CD4-positive, alpha-beta T cell treated with Interleukin-21 for 1 hour (primary cell): ENCODE measurements around the gene MOB1A.
"Not testable (repeated sequence)": the region's sequence is repeated elsewhere in the genome, so short reads cannot be mapped to it uniquely, and the experiment has no call there.

Source experiments
- DNase-seq: peaks from one replicate; pipeline ENCODE4 v3.0.0-alpha.2; 2020

The MOB1A gene

GRCh38 chr2:74178211-74179062 lies at the start of gene MOB1A:
TSS of gene MOB1A (minus strand) at chr2:74178879. CDS start at chr2:74178674, 205 bp downstream.
- peak; percentile 98 for DNase-seq

DNA sequence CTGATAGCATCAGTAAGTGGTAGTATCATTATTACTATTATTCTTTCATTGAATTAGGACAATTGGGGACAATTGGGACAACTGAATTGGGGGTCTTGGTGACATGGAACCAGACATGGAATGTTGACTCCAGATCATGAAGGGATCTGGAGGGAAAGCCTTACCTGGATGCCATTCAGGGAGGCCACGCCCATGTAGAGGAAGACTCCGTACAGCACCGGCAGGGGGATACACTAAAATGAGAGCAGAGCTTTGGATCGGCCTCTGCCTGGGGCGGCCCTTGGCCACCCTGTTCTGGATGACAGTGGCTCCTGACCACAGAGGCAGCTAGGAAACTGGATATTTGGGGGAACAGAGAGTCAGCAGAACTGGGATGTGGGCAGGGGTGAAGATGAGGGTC lies 49.0 kb upstream of the MOB1A start:
- no peak for DNase-seq

DNA sequence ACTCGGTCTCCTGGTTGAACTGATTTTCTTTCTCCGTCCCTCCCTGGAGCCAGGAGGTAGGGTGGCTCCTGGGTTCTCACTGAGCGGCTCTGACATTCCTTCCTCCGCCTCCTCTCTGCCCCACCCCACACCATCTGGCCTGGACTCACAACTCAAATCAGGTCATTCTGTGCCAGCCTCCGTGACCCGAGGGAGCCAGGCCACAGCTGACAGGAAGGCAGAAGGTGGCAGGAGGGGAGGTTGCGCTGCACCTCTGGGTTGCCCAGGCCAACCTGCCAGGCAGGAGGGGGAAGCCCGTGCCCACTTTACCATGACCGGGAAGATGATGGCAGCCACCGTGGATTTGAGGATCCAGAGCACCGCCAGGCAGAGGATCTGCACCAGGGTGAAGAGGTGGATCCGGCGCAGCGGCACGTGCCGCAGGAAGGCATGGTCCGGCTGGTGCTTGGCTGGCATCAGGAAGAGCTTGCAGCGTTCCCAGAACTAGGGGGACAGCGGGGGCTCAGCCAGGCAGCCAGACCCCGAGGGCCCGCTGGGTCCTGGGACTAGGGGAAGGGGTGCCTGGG lies 48.1 kb upstream of the MOB1A start:
- no peak for DNase-seq

DNA sequence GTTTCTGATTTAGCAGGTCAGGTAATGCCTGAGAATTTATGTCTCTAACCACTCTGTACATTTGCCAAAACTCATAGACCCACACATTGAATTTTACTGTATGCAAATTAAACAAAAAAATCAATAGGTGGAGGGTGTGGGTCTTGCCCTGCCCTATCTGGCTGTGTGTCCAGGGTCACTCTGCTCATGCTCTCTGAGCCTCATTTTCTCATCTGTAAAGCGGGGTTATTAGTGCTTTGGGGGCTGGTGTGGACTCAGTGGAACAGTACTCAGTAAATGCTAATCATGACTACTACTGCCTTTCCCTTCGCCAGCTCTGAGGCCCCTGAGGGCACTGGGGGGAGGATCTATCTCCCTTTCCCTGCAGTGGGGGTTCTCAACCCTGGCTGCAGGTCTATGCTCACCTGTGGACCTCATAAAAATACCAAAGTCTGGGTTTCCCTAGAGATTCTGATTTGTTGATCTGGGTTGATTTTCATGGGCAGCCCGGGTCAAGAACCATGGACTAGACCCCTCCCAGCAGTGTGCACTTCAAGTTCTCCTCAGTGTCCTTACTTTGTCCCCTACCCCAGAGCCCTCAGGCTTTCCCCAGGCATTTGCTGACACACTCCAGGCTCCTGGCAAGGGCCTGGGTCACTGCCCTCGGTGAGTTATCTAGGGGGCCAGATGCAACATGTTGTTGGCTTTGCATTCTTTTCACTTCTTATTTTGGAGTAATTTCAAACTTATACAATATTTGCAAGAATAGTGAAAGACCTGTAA lies 47.2 kb upstream of the MOB1A start:
- DNase-seq: no peak

DNA sequence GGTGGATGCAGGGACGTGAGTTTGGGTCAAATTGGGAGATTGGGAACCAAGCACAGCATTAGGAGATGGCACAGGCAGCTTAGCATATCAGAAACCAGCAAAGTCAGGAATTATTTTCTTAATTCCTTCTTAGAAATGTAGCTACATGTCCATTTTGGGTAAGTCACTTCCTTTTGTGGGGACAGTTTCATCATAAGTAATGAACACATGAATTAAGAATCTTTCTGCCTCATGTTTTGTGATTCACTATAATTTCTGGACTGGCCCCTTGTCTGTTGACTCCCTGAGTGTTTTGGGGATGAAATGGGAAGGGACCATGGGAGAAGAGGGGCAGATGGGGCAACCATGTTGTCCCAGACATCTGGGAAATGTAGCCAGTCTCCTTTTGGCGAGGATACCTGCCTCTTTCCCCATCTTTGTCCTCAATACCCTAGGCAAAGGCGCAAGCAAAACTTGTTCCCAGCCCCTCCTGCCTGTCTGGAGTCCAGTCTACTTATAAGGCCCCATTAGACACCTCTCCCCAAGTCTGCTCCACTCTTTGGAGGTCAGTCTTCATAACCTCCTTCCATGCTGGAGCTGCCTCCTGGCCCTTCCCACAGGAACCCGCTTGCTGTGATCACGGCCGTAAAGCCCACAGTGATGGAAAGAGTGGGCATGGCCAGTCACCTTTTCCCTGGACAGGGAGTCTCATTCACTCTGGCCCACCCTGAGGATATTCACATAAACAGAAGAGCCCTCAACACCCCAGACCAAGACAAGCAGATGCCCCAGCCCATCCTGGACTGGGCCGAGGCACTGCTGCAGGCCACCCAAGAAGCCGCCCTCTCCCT lies 45.5 kb upstream of the MOB1A start:
- no peak for DNase-seq

- DNase-seq: no peak
Measured at GRCh38 chr2:74222300-74222650, 43.6 kb upstream of the MOB1A start.

GRCh38 chr2:74221604-74222299 lies 43.1 kb upstream of the MOB1A start:
- DNase-seq: no peak

- DNase-seq: no peak
Measured at GRCh38 chr2:74221091-74221490, 42.4 kb upstream of the MOB1A start.

DNA sequence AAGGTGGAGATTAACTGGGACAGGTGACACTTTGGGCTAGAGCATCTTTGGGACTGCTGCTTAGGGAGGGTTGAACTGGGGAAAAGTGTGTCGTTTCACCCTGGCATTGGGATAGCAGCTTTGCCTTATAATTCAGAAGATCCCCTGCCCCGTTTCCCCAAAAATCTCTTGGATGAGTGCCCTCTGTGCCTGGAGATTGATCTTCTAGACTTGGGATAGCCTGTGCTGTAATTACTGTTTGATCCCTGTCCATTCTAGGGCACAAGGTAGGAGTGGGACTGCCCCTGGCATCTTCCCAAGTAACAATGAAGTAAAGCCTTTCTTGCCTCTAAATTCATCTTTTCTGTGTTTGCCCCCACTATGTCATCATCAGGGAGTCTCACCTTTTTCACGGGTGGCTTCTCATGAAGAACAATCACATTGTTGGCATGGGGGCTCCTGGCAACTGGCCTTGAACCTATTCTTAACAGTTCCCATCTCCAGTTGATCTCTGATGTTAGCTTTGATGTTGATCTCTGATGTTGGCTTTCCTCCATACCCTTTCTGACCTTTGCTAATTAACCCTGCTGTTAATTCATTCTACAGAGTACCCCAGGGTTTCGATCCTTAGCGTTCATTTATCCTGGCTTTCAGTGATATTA lies 41.3 kb upstream of the MOB1A start:
- no peak for DNase-seq

- DNase-seq: no peak
Measured at GRCh38 chr2:74216642-74217041, 38.0 kb upstream of the MOB1A start.

DNA sequence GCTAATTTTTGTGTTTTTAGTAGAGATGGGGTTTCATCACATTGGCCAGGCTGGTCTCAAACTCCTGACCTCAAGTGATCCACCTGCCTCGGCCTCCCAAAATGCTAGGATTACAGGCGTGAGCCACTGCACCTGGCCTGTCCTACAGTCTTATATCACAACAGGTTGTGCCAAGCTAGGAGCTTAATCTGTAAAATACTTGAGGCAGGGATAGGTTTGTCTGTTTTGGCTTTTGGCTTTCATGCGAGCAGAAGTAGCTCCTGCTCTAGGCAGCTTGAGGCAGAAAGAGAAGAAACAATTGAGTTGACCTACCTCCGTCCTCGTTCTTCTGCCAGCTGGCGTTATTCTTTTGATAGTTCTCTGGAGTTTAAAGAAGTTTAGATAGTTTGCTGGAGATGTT lies 37.1 kb upstream of the MOB1A start:
- not testable (repeated sequence) for DNase-seq

DNA sequence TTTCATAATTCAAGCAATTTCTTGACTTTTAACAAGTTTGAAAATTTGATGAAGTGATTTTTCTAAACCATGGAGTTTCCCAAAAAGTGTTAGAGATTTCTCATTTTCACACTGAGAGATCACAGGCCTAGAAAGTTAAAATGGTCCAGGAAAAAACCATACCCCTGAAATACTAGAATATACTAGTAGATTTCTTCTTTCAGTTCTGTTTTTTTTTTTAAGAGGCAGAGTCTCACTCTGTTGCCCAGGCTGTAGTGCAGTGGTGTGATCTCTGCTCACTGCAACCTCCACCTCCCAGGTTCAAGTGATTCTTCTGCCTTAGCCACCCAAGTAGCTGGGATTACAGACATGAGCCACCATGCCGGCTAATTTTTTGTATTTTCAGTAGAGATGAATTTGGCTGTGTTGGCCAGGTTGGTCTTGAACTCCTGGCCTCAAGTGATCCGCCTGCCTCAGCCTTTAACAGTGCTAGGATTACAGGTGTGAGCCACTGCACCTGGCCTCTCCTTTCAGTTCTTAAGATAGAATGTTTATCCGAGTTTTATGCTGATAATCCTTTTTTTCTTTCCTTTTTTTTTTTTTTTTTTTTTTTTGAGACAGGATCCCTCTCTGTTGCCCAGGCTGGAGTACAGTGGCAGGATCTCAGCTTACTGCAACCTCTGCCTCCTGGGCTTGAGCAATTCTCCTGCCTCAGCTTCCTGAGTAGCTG lies 34.2 kb upstream of the MOB1A start:
- no peak for DNase-seq

DNA sequence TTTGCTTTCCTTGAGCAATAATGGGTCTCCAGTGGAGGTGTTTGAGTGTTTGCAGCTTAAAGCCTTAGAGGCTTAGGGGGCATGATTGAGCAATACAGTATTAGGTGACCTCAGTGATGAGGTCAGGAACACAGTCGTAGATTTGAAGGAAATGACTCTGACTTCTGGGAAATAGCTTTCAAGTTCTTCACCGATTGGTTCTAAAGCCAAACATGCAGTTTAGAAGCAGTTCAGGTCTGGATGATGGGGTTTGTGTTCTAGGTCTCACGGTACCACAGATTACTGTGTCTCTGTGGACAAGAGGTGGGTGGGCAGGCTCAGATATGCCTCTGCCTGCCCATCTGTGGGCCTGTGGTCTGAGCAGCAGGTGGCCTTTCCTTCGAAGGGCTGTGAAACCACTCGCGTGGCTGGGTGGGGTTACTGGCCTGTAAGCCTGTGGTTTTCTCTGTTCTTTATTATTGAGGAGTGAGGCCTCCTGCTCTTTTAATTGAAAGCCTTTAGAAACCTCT lies 27.6 kb upstream of the MOB1A start:
- peak; percentile 82 for DNase-seq

DNA sequence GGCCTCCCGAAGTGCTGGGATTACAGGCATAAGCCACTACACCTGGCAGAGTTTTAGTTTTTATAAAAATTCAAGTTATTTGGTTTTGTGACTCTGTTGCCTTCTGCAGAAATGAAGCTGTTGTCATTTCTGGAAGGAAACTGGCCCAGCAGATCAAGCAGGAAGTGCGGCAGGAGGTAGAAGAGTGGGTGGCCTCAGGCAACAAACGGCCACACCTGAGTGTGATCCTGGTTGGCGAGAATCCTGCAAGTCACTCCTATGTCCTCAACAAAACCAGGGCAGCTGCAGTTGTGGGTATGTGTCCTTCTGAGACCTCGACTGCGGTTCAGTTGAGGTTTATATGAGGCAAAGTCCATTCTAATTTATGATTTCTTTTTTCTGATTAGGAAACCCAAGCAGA lies 26.9 kb upstream of the MOB1A start:
- DNase-seq: peak; percentile 45

- DNase-seq: no peak
Measured at GRCh38 chr2:74205113-74205512, 26.4 kb upstream of the MOB1A start.

GRCh38 chr2:74204436-74204835 lies 25.8 kb upstream of the MOB1A start:
- no peak for DNase-seq

DNA sequence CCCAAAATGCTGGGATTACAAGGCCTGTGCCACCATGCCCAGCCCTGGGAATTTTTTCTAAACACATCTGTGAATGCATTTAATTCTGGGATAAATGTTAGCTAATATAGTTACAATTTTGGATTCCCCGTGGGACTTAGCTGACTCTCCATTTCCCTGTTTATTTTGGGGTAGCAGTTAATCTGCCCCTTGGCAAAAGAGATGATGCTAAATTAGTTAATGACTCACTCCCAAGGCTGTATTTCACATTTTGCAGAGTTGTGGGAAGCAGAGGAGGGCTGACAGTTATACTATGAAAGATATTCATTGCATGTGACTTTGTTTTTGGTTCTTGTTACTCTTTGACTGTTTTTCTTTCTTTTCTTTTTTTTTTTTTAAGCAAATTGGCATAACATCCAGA lies 22.9 kb upstream of the MOB1A start:
- DNase-seq: no peak

DNA sequence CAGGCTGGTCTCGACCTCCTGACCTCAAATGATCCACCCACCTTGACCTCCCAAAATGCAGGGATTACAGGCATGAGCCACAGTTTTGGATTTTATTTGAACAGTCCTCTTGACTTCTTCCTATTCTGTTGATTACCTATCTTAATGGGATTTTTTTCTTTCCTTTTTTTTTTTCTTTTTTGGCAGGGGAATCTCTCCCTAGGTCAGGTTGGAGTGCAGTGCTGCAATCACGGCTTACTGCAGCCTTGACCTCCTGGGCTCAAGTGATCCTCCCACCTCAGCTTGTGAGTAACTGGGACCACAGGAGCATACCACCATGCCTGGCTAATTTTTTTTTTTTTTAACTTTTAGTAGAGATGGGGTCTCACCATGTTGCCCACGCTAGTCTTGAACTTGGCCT lies 22.5 kb upstream of the MOB1A start:
- DNase-seq: no peak

DNA sequence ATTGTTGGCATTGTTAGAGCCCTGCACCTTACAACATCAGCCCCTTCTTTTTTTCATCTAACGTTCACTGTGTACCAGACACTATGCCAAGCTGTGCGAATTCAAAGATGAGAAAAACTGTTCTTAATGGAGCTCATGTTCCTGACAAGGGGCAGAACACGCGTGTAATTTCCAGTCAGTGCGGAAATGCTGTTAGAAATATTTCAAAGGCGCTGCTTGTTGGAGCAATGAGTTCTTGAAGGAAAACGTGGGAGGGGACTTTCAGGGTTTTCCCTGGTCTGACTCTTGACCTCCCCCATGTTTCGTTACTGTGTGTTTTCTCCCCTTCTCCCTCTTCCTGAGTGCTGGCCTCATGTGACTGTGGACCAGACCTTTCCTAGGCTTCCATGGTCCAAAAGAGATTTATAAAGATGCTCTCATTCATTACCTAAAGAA lies 21.2 kb upstream of the MOB1A start:
- peak; percentile 60 for DNase-seq

- no peak for DNase-seq
Measured at GRCh38 chr2:74199275-74199701, 20.6 kb upstream of the MOB1A start.
